ENCODE data around the gene PDE1C. TPM values are rescaled to one million over a fixed set of nuclear protein-coding genes. Genes with fewer than 3 reads are reported as not detected.

PDE1C gene
- polyA plus RNA-seq, 4 donors: 3.3 to 5.0 (median 4.1) TPM

- DNase-seq (ENCODE audit: low read depth in 4 of 4, low spot score in 2 of 4): no peak
Observed at GRCh38 chr7:31788883-31789680, 281.1 kb downstream of the PDE1C start.

GRCh38 chr7:31788445-31788844, 281.8 kb downstream of the PDE1C start:
- DNase-seq (ENCODE audit: low read depth in 4 of 4, low spot score in 2 of 4): no peak

GRCh38 chr7:31786326-31786725, 283.9 kb downstream of the PDE1C start:
- DNase-seq (ENCODE audit: low read depth in 4 of 4, low spot score in 2 of 4): no peak

- DNase-seq (ENCODE audit: low read depth in 4 of 4, low spot score in 2 of 4): no peak
Observed at GRCh38 chr7:31785101-31785500, 285.1 kb downstream of the PDE1C start.

- no peak for DNase-seq (ENCODE audit: low read depth in 4 of 4, low spot score in 2 of 4)
Observed at GRCh38 chr7:31783221-31783620, 287.0 kb downstream of the PDE1C start.

GRCh38 chr7:31782411-31782991, 287.7 kb downstream of the PDE1C start:
- DNase-seq (ENCODE audit: low read depth in 4 of 4, low spot score in 2 of 4): peak in 2 of 4 donors; percentile 18 to 31

- no peak for DNase-seq (ENCODE audit: low read depth in 4 of 4, low spot score in 2 of 4)
Observed at GRCh38 chr7:31778296-31778695, 291.9 kb downstream of the PDE1C start.

- no peak for DNase-seq (ENCODE audit: low read depth in 4 of 4, low spot score in 2 of 4)
Observed at GRCh38 chr7:31776616-31777015, 293.6 kb downstream of the PDE1C start.

GRCh38 chr7:31775556-31775955, 294.7 kb downstream of the PDE1C start:
- DNase-seq (ENCODE audit: low read depth in 4 of 4, low spot score in 2 of 4): no peak

- no peak for DNase-seq (ENCODE audit: low read depth in 4 of 4, low spot score in 2 of 4)
Observed at GRCh38 chr7:31772211-31772610, 298.0 kb downstream of the PDE1C start.

GRCh38 chr7:31767686-31768358, 302.4 kb downstream of the PDE1C start:
- DNase-seq (ENCODE audit: low read depth in 4 of 4, low spot score in 2 of 4): no peak

- no peak for DNase-seq (ENCODE audit: low read depth in 4 of 4, low spot score in 2 of 4)
Observed at GRCh38 chr7:31764462-31764861, 305.7 kb downstream of the PDE1C start.

- DNase-seq (ENCODE audit: low read depth in 4 of 4, low spot score in 2 of 4): no peak
Observed at GRCh38 chr7:31763548-31763947, 306.7 kb downstream of the PDE1C start.

- no peak for DNase-seq (ENCODE audit: low read depth in 4 of 4, low spot score in 2 of 4)
Observed at GRCh38 chr7:31761646-31762045, 308.6 kb downstream of the PDE1C start.

GRCh38 chr7:31758755-31759154, 311.5 kb downstream of the PDE1C start:
- DNase-seq (ENCODE audit: low read depth in 4 of 4, low spot score in 2 of 4): no peak

GRCh38 chr7:31751726-31752125, 318.5 kb downstream of the PDE1C start:
- no peak for DNase-seq (ENCODE audit: low read depth in 4 of 4, low spot score in 2 of 4)

- no peak for DNase-seq (ENCODE audit: low read depth in 4 of 4, low spot score in 2 of 4)
Observed at GRCh38 chr7:31748084-31748483, 322.1 kb downstream of the PDE1C start.

- no peak for DNase-seq (ENCODE audit: low read depth in 4 of 4, low spot score in 2 of 4)
Observed at GRCh38 chr7:31747553-31747952, 322.7 kb downstream of the PDE1C start.

GRCh38 chr7:31744294-31744874, 325.8 kb downstream of the PDE1C start:
- peak; percentile 19 to 65 (median 30) for DNase-seq (ENCODE audit: low read depth in 4 of 4, low spot score in 2 of 4)

- DNase-seq (ENCODE audit: low read depth in 4 of 4, low spot score in 2 of 4): no peak
Observed at GRCh38 chr7:31741852-31742251, 328.4 kb downstream of the PDE1C start.

Data from left renal cortex interstitium (tissue), 4 donors.